Inferior parietal cortex (tissue), 1 donor: ENCODE data around the gene SLC9A8.
"Not testable (repeated sequence)": the region's sequence is repeated elsewhere in the genome, so short reads cannot be mapped to it uniquely, and the experiment has no call there.

ENCODE experiments used
- DNase-seq: peaks from one replicate; pipeline ENCODE4 v3.0.0-alpha.2; 2016; ENCODE audit errors: extremely low spot score

Gene SLC9A8

GRCh38 chr20:49786668-49787370 is 25.8 kb upstream of the SLC9A8 start:
- DNase-seq: no peak

DNA sequence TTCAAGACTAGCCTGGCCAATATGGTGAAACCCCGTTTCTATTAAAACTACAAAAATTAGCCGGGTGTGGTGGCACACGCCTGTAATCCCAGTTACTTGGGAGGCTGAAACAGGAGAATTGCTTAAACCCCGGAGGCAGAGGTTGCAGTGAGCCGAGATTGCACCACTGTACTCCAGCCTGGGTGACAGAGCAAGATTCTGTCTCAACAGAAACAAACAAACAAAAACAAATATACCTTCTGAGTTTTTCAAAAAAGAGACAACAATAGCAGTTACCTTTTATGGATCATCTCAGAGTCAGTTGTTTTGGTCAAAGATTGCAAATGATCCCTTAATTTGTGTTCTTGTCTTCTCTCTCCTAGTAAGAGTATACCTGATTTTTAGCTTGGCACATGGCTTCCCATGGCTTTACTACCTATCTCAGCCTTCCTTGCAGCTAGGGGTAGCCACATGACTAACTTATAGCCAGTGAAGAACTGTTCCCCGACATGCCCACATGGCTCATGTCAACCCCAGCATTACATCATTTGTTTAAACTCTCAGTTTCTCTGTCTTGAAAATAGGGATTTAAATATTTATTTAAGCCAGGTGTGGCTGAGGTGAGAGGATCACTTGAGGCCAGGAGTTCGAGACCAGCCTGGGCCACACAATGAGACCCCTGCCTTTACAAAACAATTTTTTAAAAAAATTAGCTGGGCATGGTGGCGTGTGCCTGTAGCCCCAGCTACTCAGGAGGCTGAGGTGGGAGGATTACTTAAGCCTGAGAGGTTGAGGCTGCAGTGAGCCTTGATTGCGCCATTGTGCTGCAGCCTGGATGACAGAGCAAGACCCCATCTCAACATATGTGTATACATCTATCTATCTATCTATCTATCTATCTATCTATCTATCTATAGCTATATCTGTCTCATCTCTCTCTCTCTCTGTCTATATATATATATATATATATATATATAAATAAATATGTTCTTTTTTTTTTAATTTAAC is 25.0 kb upstream of the SLC9A8 start:
- no peak for DNase-seq

GRCh38 chr20:49790077-49790798 is 22.4 kb upstream of the SLC9A8 start:
- no peak for DNase-seq

- DNase-seq: no peak
These were observed 21.5 kb upstream of the SLC9A8 start for GRCh38 chr20:49791165-49791564.

- DNase-seq: no peak
These were observed 20.6 kb upstream of the SLC9A8 start for GRCh38 chr20:49792006-49792405.

DNA sequence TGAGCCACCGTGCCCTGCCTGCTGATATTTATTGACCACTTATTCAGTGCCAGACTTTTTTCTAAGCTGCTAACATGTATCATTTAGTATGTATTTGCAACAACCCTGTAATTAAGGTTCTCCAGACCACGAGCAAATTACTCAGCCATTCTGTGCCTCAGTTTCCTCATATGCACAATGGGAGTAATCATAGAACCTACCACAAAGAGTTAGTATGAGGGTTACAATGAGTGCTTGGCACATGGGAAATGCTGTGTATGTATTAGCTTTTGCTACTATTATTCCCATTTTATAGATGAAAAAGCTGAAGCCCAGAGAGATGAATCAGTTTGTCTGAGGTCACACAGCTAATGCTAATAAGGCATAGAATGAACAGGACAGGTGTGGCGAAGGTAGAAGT is 20.0 kb upstream of the SLC9A8 start:
- no peak for DNase-seq

DNA sequence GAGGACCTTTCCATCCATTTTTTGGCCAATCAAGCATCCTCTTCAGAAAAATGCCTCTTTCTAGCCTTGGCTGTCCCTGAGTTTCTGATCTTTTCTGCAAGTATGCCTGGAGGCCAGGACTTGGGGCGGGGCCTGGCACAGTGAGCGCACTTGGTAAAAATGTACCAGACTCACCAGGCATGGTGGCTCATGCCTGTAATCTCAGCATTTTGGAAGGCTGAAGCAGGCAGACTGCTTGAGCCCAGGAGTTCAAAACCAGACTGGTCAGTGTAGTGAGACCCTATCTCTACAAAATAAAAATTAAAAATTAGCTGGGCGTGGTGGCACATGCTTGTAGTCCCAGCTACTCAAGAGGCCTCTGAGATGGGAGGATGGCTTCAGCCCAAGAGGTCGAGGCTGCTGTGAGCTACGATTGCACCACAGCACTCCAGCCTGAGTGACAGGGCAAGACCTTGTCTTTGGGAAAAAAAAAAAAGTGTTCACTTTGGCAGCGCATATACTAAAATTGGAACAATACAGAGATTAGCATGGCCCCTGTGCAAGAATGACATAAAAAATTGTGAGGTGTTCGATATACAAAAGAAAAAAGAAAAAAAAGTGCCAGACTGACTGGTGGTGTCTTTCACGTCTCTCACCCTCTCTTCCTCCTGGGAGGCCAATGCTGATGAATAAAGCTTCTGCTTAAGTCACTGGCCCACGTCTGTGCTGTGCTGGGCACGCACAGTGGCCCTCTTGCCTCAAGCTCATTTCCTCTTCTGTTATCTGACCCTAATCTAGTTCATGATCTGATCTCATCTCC is 18.1 kb upstream of the SLC9A8 start:
- no peak for DNase-seq

DNA sequence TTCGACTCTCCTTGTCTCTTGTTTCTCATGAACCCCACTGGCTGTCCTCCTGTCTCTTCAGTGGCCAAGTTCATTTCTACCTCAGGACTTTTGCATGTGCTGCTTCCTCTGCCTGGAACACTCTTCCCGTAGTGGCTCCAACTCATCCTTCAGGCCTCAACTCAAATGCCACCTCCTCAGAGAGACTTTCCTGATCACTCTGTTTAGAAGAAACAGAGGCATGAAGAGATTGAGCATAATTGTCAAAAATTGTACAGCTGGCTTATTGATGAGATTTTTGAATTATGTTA is 17.5 kb upstream of the SLC9A8 start:
- no peak for DNase-seq

- DNase-seq: no peak
These were observed 15.9 kb upstream of the SLC9A8 start for GRCh38 chr20:49796600-49797343.

DNA sequence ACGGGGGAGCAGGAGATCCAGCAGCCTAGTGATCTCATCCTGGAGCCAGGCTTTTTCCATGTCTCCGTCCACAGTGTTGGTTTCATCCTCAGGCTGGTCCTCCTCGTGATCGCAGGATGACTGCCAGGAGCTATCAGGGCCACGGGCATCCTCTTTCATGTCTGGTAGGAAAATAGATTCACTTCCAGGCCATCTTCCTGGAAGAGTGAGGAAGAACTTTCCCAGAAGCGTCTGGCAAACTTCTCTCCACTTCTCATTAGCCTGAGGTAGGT is 15.3 kb upstream of the SLC9A8 start:
- no peak for DNase-seq

- DNase-seq: no peak
These were observed 13.9 kb upstream of the SLC9A8 start for GRCh38 chr20:49798718-49799117.

- no peak for DNase-seq
These were observed 12.9 kb upstream of the SLC9A8 start for GRCh38 chr20:49799698-49800097.

GRCh38 chr20:49803418-49803817 is 9.2 kb upstream of the SLC9A8 start:
- DNase-seq: no peak

DNA sequence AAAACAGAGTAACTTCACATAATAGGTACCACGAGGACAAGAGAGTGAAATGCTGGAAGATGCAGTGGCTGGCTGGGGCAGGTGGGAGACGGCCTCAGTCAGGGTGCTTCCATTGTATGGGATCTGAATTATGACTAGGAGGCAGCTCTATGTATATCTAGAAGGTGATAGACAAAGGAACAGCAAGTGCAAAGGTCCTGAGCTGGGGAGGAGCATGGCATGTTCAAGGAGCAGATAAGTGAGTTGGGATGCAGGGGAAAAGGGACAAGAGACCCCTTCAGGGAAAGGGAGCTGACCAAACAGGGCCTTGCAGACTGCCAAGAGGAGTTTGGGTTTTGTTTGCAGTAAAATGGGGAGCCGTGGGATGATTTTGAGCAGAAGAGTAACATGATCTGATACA is 8.3 kb upstream of the SLC9A8 start:
- no peak for DNase-seq

GRCh38 chr20:49805224-49805876 is 7.3 kb upstream of the SLC9A8 start:
- not testable (repeated sequence) for DNase-seq

- no peak for DNase-seq
These were observed 3.9 kb upstream of the SLC9A8 start for GRCh38 chr20:49808753-49809152.

DNA sequence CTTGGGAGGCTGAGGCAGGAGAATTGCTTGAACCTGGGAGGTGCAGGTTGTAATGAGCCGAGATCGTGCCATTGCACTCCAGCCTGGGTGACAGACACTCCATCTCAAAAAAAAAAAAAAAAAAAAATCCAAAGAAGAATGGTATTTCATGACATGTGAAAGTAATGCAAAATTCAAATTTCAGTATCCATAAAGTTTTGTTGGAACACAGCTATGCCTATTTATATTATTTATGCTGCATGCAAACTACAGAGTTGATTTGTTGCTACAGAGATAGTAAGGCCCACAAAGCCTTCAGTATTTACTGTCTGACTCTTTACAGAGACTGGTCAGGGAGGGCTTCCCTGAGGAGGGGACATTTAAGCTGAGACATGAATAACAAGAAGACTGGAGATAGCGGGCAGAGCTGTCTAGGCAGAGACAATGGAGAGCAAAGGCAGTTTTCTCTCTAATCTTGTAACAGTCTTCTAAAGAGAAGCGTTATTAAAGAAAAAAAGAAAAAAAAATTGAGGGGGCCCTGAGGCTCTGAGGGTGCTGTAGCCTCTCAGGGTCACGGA is 2.7 kb upstream of the SLC9A8 start:
- DNase-seq: no peak

GRCh38 chr20:49810491-49811190 is 2.0 kb upstream of the SLC9A8 start:
- DNase-seq: no peak

GRCh38 chr20:49811825-49812506 is 662 bp upstream of the SLC9A8 start:
- no peak for DNase-seq
